NCI-H1092 treated with DMSO at 0.1 percent for 48 hours (cell line): ENCODE data around the gene LIPA.

Experiments
- DNase-seq: peaks from one replicate; lab custom pipeline; 2025; lab: John Stamatoyannopoulos, UW

Gene LIPA

GRCh38 chr10:89164920-89165319 lies 86.7 kb downstream of the LIPA start:
- no peak for DNase-seq

- DNase-seq = no peak
These were observed 87.5 kb downstream of the LIPA start for GRCh38 chr10:89164080-89164479.
